HG02840 (cell line): ENCODE measurements around the gene OPA3.
"Not testable (repeated sequence)": the region's sequence is repeated elsewhere in the genome, so short reads cannot be mapped to it uniquely, and the experiment has no call there.

ENCODE experiments used
- ATAC-seq: cut with Tn5 transposase; IDR thresholded peaks from one replicate; pipeline ENCODE4 v1.9.1; 2021; ENCODE audit warnings: mild to moderate bottlenecking, moderate library complexity, moderate number of reproducible peaks; ENCODE audit not compliant: unreplicated experiment, low FRiP score

The OPA3 gene

DNA sequence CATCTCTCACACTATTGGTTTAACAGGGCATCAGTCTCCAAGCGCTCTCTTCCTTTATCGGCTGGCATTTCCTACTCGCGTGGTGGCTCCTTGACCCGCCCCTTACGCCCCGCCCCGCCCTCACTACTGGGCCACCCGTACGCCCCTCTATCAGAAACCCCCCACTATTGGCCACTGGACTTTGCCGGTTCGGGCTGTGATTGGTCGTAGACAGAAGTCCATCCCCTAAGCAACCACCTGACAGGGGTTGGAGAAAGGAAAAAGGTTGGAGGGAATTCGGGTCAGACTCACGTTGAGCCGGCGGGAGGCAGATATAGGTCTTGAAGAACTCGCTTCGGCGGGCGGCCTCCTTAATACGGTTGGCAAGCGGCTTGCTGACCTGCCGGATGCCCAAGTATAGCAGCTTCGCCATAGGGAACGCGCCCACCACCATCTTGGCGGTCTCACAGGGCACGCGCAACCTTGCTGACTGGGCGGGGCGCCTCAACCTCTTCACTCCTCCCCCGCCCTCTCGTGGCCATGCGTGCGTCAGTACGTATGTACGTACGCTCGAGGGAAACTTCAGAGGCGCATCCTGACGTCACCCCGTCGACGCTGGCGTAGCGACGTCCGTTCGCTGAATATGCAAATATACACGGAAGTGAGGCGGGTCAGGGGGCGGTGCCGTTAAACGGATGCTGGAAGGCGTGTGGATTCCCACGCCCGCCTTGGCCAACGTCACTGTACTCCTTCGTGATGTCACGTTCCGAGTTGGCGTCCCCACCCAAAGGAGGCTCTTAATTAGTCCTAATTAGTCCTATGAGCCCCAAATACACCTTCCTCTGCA is at the start of gene OPA3:
Gene OPA3 (minus strand): TSS at position 471 of the 826 bp plus-strand sequence. CDS start 38 bp downstream, at position 433.
- peak; percentile 95 for ATAC-seq

DNA sequence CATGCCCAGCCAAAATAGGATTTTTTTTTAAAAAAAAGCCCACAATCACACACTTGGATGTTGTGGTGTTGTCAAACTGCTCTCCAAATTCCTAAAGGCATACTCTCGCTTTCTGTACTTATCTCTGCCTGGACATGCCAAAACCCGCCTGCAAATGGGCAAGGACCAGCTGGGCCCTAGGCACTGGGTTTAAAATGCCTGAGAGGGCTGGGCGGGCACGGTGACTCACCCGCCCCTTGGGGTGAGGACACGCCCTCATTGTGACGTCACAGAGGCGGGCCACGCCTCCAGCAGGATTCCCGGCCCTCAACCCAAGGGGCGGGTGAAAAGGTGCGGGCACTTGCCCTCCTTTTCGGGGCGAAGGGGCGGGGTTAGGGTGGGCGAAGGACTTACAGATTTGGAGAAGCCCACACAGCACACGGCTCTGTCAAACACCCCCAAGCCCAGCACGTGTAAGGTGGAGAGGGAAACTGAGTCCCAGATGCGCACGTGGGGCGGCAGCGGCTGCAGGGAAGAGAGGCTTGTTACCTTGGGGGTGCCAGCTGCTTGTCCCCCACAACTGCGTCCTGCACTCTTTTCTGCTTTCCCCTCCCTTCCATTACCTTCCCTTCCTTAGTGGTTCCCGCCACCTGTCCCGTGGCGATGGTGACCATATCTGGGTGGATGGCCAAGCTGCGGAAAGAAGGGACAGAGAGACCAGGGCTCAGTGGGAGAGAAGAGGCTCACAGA is 48.0 kb upstream of the OPA3 start:
- ATAC-seq, result no peak

DNA sequence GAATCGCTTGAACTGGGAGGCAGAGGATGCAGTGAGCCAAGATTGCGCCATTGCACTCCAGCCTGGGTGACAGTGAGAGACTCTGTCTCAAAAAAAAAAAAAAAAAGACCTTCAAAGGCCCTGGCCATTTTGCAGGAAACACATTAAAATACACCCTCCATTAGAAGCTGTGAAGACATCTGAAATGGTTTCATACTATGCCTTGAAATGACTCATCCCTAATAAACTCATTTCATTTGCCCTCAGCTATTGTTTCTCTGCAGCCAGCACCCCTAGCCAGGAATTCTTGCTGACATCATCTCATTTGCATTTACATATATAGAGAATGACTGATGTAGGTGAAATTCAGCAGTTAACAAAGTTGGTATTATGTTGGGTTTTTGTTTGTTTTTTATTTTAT is 45.9 kb upstream of the OPA3 start:
- ATAC-seq, result no peak

DNA sequence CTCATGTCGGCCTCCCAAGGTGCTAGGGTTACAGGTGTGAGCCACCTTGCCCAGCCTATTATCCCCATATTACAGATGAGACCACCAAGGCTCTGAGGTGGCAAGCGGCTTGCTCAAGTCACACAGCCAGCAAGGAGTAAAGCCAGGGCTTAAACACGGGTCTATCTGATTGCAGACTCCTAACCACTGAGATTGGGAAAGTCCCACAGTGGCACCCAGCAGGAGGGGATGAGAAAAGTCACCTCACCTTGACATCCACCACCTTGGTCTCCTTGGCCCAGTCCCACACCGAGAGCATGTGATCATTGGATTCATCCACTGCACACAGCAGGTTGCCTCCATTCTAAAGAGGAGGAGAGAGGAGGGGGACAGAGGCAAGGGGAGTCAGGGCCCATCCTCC is 45.1 kb upstream of the OPA3 start:
- no peak for ATAC-seq

DNA sequence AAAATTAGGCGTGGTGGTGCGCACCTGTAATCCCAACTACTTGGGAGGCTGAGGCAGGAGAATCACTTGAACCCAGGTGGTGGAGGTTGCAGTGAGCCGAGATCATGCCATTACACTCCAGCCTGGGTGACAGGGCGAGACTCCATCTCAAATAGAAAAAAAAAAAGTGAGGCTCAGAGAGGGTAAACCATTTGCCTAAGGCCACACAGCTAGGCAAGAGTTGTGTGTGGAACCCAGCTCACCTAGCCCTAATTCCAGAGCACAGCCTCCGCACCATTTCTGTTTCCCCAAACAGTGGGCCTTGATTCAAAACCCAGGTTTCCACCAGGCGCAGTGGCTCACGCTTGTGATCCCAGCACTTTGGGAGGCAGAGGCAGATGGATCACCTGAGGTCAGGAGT is 43.6 kb upstream of the OPA3 start:
- not testable (repeated sequence) for ATAC-seq

DNA sequence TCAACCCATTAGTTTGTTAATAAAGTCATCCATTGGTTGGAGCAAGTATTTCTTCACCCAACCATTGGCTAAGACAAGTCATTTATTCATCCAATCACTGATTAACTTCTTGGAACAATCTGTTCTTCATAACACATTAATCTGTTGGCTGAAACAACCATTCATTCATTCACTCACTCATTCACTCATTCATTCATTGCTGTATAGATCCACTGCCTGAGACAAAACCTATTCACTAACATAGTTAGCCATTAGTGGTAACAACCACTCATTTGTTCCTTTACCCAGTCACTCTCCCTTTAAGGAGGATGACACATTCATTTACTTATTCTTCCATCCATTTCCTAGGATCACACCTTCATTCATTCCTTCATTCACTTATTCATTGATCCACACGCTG is 39.4 kb upstream of the OPA3 start:
- ATAC-seq, result no peak

DNA sequence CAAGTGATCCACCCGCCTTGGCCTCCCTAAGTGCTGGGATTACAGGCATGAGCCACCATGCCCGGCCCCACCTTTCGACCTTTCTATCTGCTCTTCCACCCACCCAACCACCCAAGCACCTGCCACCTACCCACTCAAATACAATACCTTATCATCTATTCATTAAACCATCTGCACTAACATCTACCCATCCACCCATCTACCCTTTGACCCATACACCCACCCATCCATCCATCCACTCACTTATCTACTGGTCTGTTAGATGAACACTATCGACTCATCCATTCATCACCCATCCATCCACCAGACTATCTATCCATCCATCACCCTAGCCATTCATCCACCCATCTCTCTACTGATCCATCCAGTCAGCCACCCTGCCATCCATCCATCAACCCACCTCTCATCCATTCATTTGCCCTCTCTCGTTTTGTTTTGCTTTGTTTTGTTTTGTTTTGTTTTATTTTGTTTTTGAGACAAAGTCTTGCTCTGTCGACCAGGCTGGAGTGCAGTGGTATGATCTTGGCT is 37.4 kb upstream of the OPA3 start:
- ATAC-seq, result no peak

DNA sequence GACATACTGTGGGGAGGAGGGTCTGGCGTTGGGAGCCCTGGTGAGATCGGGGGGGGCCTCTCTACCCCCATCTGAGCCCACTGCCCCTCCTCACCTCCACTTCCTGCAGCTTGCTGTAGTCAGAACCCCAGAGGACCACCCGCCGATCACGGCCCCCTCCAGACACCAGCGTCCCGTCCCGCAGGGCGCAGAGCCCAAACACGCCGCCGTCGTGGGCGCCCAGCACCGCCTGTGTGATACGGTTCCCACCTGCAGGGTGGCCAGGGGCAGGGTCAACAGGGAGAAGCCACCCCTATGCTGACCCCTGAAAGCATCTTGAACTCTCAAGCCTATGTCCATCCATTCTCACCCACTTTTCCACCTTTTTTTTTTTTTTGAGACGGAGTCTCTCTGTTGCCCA is 36.8 kb upstream of the OPA3 start:
- no peak for ATAC-seq

DNA sequence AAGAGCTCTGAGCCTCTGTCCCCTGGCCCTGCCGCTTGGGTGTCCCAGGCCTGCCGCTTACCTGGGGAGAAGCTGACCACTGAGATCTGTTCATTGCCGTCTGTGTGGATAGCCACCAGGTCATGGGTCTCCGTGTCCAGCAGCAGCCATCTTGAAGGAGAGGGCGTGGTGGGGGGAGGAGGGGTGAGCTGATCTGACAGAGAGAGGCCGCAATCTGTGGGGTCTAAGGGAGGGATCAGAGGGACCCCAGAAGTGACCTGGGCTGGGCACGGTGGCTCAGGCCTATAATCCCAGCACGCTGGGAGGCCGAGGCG is 32.1 kb upstream of the OPA3 start:
- ATAC-seq, result no peak

DNA sequence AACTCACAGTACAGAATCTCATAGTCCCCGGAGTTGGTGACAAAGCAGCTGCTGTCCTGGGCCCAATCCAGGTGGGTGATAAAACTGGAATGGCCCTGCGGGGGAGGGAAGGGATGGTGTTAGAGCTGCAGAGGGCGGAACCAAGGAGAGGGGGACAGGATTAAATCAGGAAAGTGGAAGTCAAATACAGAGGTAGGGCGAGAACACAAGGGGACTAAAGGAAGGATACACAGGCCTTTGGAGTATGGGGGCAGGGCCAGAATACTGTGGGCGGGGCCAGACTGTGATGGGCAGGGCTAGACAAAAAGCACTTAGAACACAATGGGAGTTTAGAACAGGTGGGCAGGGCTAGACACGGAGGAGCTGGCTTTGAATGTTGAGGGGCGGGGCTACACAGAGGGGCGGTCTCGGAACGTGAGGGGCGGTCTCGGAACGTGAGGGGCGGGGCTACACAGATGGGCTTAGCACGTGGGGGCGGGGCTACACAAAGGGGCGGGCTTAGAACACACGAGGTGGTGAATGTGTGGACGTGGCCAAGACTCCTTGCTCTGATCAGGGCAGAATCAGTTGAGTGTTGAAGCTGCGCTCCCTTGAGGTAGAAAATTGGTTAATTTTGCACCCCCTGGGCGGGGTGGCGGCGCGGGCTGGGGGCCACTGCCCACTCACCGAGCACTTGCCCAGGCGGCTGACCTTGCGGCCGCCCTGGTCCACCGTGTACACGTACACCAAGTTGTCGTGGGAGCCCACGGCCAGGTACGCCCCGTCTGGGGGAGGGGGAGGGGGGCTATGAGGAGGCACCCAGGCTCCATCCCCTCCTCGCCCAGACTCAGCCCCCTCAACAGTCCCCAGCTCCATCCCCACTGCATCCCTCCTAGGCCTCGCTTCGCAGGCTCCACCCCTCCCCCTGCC is 31.4 kb upstream of the OPA3 start:
- ATAC-seq, result no peak

DNA sequence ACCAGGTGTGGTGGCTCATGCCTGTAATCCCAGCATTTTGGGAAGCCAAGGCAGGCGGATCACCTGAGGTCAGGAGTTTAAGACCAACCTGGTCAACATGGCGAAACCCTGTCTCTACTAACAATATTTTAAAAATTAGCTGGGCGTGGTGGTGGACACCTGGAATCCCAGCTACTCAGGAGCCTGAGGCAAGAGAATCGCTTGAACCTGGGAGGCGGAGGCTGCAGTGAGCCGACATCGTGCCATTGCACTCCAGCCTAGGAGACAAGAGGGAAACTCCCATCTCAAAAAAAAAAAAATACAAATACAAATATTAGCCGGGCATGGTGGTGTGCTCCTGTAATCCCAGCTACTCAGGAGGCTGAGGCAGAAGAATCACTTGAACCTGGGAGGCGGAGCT is 30.5 kb upstream of the OPA3 start:
- ATAC-seq, result not testable (repeated sequence)

DNA sequence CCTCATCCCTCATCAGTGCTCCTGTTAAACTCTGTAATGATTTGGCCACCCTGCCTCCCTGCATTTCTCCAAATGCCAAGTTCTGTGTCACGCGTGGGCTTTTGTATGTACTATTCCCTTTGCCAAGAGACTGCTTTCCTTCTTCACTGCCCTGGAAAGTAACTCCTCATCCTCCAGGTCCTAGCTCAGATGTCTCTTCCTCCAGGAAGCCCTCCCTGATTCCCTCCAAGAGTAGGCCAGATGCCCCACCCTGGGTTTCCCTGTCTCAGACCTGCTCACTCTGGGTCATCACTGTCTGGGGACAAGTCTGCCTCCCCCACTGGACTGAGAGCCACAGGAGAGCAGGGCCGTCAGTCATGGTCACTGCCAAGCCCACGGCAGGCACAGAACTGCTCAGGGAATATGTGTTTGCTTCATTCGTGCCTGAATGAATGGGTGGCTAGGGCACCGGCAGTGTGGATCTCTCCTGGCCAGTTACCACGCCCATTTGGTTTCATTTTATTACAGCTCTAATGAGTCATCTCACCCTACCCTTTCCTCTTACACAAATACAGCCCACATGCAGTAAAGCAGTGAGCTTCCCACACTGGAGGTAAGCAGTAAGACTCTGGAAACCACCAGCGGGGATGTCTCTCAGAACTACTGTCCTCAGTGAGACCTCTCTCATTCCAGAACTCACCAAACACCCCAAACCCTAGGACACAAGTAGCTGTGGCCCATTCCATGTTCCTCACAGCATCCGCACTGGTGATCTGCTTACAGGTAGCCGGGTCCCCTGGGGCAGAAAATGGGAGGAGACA is 29.5 kb upstream of the OPA3 start:
- no peak for ATAC-seq

DNA sequence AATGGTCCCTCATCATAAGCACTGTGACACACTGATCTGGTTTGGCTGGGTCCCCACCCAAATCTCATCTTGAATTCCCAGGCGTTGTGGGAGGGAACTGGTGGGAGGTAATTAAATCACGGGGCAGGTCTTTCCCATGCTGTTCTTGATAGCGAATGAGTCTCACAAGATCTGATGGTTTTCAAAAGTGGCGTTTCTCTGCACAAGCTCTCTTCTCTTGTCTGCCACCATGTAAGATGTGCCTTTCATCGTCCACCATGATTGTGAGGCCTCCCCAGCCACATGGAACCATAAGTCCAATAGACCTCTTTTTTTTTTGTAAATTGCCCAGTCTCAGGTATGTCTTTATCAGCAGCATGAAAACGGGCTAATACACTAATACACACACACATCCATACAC is 24.3 kb upstream of the OPA3 start:
- ATAC-seq, result no peak

DNA sequence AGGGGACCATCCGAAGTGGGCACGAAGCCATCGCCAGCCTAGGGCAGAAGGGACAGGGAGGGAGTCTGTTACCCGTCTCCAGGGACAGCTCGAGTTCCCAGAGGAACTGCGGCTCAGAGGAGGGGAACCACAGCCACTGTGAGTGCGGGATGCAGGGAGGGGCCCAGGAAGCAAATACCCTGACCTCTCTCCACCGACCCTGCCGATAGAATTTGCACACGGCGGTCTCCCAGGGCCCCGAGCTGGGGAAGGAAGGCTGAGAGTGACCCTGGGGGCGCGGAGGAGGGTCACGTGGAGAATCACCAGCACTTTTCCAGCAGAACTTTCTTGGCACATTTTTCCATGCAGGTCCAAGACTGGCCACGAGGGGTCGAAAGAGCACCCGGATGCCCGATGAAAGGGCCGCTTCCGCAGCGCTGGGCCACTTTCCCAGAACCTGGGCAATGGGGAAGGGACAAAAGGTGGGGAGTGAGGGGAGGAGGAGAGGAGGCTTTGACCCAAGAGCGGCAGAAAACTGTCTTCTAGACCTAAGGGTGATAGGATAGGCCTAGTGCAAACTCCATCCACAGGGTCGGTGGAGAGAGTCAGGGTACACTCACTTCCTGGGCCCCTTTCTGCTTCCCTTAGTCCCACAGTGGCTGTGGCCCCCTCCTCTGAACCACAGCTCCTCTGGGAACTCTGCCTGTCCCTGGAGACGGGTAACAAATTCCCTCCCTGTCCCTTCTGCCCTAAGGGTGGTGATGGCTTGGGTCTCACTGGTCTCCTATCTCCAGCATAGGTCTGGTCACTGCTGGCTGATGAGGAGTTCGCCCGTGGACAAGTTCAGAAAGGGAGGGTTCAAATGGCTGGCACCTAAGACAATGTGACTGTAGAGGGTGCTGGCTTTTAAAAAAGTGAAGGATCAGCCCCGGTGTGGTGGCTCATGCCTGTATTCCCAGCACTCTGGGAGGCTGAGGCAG is 22.7 kb upstream of the OPA3 start:
- ATAC-seq, result no peak

DNA sequence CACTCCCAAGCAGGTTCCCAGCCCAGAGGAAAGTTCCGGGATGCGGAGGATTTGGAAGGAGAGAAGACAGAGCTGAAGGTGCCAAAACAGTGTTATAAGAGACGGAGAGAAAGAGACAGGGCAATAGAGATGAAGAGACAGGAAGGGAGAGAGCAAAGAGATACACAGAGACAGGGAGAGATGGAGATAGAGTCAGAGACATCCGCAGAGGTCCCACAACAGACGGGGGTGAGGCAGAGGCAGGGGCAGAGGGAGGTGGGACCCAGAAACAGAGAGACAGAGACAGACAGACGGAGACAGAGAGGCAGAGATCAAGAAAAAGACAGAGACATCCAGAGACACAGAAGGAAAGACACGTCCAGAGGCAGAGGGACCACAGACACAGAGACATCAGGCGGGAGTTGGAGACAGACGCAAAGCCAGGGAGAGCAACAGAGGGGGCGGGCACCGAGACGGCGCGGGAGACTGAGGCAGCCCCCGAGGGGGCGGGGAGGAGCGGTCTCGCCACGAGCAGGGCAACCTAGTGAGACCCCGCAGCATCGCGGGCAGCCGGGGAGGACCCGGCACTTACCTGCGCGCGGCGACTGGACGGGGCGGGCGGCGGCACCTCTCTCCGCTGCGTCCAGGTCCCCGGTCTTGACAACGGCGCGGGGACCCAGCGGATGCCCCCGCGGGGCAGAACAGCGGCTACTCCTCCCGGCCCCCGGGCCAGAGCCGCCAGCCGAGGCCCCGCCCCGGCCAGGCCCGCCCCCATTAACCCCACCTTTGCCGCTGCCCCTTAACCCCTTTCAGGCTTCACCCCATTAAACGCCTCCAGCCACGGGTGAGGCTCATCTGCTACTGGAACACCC is 17.1 kb upstream of the OPA3 start, which contains the start of gene GPR4:
Gene GPR4 (minus strand): TSS at position 689 of the 851 bp plus-strand sequence. CDS start 10,346 bp downstream, outside the sequence.
- no peak for ATAC-seq

DNA sequence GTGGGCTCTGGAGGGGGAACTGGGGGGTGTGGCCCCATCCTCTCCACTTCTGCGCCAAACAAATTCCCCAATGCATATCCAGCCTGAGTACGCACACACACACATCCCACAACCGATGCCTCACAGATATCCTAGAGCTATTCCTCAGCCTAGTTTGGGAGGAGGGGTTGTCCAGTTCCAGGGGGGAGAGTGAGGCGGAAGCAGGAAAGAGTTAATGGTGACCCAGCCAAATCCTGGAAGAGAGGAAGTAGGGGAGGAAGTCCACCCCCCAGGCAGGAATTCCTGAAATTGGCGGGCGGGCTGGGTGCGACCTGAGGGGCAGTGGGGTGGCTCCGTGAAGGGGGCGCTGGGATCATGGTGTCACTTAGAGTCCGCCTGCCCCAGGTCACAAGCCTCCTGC is 16.5 kb upstream of the OPA3 start:
- ATAC-seq, result no peak

DNA sequence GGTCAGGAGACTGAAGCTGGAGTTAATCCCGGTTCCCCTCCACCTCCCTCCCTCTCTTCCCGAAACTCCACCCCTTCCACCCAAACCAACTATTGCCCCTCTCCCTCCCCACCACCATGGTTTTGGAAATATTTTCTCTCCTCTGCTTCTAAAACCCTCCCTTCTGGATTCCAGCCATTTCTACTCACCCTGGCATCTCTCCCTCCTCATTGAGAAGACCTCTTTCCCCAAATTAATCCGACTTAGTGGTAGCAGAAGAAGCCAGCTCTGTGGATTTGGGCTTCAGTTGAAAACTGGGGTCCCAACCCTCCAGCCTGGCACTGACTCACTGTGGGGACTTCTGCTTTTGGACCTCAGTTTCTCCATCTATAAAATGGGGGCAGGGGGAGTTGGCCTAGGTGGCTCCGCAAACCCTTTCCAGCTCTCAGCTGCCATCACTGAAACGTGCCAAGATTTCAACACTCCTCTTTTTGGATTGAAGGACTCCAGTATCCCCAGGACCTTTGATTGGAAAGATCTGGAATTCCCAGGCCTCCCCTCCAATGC is 15.8 kb upstream of the OPA3 start:
- no peak for ATAC-seq

DNA sequence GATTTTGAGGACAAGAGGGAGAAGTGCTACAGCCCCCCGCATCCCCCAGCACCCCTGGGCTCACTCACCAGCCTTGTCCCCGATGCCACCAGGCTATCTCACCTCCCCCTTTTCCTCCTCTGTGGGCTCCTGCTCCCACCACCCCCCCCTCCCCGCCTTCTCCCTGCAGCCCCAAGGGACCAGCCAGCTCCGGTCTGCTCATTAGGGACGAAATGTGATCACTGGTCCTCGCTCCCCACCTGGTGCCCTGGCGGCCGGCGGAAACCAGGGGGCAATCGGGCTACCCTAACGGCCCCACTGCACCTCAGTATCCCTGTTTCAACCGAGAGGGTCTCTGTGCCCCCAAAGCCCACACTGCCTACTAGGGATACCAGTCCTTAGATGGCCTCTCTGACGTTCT is 14.7 kb upstream of the OPA3 start:
- ATAC-seq, result no peak
